ENCODE data around the gene RER1.

DNA sequence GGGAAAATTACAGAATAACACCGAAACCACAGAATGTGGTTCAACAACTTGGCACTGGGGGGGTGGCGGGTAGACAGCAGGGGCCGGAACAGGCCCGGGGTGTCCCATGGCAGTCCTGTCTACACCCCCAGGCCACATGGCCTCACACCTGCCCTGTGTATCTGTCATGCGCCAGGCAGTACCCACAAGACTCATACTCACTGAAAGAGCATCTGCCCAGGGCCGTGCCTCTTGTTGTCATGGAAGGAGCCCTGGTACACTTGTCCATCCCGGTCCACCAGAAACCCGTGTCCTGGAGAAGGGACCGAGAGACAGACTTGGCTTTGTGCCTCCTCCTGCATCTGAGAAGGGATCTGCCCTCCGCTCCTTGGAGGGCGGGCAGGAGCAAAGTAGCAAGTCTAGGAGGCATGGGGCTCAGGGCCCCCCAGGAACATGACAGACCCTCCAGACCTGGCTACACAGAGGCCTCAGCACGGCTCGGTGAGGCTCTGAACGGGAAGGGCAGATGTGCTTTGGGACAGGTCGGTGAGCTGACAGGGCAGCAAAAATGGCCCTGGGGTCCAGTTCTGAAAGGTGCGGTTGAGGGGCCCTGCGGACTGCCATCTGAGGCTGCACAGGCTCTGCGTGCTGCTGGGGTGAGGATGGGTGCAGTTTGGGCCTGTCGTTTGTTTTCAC is 5.9 kb upstream of the RER1 start:
- TF ChIP-seq POLR2AphosphoS5 (IDR thresholded peaks at IDR 0.05), result no peak
- TF ChIP-seq, protein P1, sequence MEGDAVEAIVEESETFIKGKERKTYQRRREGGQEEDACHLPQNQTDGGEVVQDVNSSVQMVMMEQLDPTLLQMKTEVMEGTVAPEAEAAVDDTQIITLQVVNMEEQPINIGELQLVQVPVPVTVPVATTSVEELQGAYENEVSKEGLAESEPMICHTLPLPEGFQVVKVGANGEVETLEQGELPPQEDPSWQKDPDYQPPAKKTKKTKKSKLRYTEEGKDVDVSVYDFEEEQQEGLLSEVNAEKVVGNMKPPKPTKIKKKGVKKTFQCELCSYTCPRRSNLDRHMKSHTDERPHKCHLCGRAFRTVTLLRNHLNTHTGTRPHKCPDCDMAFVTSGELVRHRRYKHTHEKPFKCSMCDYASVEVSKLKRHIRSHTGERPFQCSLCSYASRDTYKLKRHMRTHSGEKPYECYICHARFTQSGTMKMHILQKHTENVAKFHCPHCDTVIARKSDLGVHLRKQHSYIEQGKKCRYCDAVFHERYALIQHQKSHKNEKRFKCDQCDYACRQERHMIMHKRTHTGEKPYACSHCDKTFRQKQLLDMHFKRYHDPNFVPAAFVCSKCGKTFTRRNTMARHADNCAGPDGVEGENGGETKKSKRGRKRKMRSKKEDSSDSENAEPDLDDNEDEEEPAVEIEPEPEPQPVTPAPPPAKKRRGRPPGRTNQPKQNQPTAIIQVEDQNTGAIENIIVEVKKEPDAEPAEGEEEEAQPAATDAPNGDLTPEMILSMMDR (IDR thresholded peaks at IDR 0.05), result no peak

Data from breast epithelium (tissue), 3 donors.